IPS DF 19.7 (cell line): ENCODE data around the gene IAH1.

ENCODE experiments used
- DNase-seq: peaks from one replicate; pipeline ENCODE4 v3.0.0-alpha.2; 2013; ENCODE audit warnings: low read depth, low spot score

Gene IAH1

DNA sequence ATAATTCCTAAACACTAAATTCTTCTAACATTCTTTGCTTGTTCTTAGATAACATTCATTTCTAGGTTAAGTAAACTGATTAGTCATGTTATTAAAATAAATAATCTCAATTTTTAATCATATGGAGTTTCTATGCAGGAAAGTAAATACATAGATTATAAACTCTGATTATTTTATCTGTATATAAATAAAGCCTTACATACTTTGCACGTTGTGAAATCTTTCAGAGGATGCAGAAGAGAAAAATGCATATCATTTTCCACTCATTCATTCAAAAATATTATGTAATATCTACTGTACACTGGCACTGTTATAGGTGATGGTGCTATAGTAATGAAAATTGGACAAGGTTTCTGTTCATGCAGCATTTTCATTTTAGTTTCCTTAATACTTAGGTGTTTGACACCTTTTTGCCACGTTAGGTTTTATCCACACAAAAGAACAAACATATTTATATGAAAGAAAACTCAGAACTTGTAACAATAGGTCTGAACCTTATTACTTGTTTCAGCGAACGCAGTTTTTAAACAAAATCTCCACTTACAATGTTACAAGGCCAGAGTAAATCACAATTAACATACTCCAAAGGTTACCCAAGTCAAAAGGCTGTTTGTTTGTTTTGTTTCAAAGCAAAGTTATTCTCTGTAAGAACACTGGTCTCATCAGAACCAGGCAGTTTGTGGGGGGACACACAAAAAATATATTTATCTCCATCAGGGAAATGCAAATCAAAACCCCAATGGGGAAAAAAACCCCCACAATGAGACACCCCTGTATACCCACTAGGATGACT is 53.8 kb downstream of the IAH1 start:
- DNase-seq = no peak

DNA sequence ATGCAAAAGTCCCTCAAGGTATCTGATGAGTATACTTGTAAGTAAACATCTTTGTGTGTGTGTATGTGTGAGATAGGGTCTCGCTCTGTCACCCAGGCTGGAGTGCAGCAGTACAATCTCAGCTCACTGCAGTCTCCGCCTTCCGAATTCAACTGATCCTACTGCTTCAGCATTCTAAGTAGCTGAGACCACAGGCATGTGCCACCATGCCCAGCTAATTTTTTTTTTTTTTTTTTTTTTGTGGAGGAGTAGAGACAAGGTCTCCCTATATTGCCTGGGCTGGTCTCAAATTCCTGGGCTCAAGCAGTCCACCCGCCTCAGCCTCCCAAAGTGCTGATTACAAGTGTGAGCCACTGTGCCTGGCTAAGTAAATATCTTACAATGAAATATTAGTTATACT is 58.1 kb downstream of the IAH1 start:
- no peak for DNase-seq

DNA sequence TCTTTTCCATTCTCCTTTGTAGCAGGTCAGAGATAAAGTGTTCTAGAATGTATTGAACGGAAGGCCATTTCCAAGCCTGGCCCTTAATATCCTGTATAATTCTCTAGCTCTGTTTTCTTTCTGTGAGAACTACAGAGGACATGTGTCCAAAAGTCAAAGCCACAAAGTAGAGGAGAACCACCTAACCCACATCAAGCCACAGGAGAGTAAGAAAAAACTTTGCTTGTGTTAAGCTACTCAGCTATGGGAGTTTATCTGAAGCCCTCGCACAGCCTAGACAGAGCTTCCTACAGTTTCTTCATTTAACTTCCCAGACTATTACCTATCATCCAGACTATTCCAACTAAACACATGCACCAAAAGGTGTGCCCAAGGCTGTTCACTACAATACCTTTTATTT is 59.3 kb downstream of the IAH1 start:
- no peak for DNase-seq

DNA sequence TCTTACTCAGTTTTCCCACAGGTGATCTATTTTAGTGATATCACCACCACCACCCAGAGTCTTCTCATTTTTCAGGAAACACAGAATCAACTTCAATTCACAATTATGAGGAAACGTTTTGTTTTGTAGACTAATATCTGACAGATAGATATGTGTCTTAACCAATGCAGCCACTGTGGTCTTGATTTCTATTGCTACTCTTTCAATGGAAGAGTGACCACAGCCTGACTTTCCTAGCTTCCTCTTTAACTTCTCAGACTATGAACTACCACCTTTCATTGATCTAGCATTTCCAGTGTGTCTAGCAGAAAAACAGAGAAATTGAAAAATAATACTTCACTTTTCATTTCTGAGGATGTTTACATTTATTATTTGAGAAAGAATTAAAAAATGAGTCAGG is 60.8 kb downstream of the IAH1 start:
- DNase-seq = no peak

DNA sequence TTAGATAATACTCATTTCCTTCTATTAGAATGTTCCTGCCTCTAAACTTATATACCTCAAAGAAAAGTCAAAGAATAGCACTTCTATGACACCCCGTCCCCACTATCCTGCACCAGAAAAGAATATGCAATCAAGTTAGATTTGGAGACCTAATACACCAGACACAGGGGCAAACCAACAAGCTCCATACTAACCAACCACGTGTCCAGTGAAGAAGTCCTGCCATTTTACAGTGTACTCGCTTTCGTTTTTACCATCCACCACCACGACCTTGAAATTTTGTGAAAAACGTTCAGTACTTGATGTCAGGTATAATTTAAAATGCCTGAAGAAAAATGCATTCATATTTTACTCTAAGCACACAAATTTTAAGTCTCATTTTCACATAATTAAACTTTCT is 62.2 kb downstream of the IAH1 start:
- DNase-seq = no peak

DNA sequence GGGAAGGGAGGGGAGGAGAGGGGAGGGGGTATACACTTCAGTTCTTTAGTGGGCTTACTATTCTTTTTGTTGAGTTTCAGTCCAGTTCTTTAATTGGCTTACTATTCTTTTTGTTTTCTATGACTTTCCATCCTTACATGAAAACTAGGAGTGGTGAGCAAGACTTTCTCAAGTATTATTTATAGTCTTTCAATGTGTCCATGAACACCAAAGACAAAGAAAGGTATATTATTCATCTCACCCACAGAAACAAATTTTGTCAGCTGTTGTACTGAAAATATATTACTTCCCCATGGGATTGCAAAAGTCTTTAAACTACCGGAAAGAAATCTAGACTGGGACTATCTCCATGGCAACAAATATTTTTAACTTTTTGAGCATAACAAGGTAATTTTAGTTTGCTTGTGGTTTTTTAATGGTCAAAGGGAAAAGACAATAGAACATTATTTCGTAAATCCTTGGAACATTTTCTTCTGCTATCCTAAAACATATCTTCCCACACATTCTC is 63.7 kb downstream of the IAH1 start:
- DNase-seq = no peak
